GM19099 (cell line): ENCODE data around the gene MAS1L.

ENCODE experiments used
- POLR2A ChIP-seq: IDR thresholded peaks from 3 replicates; pipeline ENCODE4 v1.6.1; 2011; ENCODE audit warnings: low read depth; ENCODE audit not compliant: insufficient read length; ENCODE audit errors: extremely low read depth

MAS1L gene

DNA sequence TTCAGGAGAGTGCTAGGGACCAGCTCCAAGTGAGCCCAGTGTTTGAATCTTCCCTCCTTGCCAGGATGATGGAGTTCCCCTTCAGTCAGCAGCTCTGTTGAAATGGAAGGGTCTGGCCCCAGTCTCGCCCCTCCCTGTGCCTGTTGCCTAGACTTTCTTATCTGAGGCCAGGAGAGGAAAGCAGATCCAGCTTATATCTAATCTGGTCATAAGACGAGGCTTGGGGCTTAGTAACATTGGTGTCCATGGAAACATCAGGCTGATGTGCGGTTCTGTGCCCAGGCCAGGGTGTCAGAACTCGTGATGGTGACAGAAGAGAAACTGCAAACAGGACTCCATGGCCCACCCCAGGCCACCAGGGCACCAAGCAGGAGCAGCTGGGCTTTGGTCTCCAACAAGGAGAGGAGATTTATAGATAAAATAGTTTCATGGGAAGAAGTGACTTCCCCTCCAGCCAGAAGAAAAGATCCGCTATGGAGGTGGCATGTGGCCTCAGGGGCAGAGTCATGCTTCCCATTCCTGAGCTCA lies 9.8 kb downstream of the MAS1L start:
- no peak for TF ChIP-seq POLR2A

DNA sequence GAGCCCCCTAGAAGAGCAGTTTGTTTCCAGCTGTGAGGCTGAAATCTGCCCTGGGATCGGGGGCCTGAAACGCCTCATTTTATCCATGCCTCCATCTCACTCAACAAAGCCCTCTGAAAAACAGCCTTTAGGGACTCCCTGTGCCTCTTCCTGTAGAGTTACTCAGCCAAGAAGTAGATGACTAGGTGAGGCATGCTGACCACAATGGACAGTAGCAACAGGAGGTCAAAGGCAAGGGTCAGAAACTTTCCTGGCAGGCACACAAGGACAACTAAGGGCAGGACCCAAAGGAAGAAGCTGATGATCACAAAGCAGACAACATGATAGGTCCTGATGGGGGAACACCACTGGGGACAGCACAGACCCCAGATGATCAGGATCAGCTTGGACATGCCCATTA lies 12.8 kb downstream of the MAS1L start:
- TF ChIP-seq POLR2A, result no peak

DNA sequence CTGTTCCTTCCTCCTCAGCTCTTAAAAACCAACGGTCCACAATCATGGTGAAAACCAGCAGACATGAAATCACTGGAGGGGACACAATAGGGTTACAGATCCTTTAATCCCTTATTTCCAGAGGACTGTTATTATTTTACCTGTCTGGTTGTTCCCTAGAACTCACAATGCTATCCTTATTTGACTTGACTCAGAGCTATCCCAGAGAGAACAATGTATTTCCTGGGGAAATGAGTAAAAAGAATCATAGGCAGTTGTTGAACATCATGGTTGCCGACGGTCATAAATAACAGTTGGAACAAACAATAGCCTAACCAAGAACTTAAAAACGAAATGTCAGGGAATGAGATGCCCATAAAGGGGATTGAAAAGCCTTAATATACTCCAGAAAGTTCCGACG lies 21.5 kb downstream of the MAS1L start:
- no peak for TF ChIP-seq POLR2A

DNA sequence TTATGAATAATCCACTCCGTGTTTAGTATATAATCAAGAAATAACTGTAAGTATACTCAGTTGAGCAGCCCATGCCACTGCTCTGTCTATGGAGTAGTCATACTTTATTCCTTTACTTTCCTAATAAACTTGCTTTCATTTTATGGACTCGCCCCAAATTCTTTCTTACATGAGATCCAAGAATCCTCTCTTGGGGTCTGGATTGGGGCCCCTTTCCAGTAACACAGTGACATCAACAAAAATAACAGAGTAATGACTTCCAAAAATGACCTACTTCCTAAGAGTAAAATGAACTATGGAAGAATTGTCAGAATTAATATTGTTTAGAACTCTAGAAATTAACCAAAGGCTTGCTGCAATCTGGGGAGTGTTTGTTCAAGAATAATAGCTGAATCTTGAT lies 22.0 kb downstream of the MAS1L start:
- TF ChIP-seq POLR2A, result no peak

DNA sequence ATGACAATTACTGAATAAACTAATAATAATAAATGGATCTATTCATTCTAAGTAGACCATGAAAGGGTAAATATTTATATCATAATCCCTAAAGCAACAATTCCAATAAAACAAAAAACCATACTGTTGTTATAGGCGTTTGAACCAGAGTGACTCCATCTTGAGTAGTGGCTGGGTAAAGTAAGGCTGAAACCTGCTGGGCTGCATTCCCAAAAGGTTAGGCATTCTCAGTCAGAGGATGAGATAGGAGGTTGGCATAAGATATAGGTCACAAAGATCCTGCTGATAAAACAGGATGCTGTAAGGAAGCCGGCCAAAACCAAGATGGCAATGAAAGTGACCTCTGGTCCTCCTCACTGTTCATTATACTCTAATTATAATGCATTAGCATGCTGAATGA lies 22.5 kb downstream of the MAS1L start:
- TF ChIP-seq POLR2A, result no peak

DNA sequence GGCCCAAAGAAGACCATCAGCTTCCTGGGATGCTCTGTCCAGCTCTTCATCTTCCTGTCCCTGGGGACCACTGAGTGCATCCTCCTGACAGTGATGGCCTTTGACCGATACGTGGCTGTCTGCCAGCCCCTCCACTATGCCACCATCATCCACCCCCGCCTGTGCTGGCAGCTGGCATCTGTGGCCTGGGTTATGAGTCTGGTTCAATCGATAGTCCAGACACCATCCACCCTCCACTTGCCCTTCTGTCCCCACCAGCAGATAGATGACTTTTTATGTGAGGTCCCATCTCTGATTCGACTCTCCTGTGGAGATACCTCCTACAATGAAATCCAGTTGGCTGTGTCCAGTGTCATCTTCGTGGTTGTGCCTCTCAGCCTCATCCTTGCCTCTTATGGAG lies 25.7 kb downstream of the MAS1L start:
- TF ChIP-seq POLR2A, result no peak

DNA sequence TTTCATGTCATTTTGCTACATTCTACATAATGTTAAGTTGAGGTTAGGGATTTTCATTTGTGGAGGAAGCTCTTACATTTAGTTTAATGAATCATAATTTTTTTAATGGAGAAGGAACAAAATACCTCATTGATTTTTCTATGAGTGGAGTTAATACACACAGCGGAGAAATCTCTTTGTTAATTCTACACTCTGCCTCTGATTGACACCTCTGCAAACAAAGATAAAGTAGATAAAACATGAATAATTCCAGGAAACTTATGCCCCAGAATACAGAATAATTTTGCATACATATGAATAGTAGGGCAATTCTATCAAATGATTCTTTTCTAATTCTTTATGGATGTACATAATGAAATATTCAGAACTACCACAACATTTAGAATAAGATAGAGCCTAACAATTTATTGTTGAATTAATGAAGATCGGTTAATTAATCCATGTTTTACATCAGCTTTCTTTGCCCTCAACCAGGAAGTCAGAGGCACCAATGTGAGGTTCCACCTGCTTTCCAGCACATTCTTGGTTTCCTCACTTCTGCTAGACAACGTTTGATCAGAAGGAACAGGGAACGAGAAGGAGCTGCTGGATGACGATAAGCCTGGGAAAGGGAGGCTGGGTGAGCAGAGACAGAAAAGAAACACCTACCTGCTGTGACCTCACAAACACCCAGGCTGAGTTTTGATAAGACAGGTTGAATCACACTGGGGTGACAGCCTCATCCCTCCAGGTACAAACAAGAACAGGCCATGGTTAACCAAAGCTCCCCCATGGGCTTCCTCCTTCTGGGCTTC lies 26.5 kb downstream of the MAS1L start:
- no peak for TF ChIP-seq POLR2A

DNA sequence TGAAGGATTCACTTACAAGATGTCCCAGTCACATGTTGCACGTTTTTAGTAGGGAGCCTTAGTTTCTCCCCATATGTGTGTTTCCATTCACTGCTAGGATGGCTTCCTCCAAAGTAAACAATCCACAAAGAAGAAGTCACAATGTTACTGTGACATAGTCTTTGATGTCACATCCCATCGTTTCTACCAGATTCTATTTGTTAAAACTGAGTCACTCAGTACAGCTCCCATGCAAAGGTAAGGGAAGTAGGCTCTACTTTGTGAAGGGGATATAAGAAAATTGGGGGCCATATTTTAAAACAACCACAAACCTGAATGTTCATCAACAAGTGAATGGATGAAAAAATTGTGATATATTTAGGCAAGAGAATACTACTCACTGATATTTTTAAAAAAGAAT lies 30.8 kb downstream of the MAS1L start, which contains the start of the genes OR11A1 and OR2H1:
TSS of gene OR11A1 (minus strand) at position 101 of the 400 bp plus-strand sequence. CDS start 29,430 bp downstream, outside the sequence.
TSS of gene OR2H1 (plus strand) at position 185 of the 400 bp plus-strand sequence. CDS start 4,615 bp downstream, outside the sequence.
- TF ChIP-seq POLR2A, result no peak

DNA sequence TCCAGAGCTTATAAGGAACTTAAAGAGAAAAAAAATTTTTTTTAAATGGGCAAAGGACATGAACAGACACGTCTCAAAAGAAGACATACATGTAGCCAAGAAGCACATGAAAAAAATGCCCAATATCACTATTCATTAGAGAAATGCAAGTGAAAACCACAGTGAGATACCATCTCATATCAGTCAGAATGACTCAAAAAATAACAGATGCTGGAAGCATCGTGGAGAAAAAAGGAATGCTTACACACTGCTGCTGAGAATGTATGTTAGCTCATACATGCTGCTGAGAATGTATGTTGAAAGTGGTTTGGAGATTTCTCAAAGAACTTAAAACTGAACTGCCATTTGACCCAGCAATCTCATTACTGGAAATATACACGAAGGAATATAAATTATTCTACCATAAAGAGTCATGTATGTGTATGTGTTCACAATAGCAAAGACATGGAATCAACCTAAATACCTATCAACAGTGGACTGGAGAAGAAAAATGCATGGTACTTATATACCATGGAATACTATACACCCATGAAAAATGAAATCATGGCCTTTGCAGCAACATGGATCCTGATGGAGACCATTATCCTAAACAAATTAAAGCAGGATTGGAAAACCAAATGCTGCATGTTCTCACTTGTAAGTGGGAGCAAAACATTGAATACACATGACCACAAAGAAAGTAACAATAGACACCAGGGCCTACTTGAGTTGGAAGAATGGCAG lies 36.1 kb downstream of the MAS1L start:
- no peak for TF ChIP-seq POLR2A

DNA sequence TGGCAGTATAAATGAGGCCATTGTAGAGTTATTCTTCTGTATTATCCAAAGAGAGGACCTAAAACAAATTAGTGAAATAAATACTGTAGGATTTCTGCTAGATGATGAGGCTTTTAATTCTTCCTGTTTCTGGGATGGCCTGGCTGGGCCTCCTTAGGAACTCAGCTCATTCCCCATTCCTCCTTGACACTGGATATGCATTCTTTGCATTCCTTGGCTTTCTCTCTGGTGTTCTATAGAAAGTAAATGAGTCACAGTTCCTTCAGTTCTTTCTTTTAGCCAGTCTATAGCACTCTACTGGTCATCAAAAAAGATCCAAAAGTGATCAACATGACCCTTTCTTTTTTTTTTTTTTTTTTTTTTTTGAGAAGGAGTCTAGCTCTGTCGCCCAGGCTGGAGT lies 40.1 kb downstream of the MAS1L start:
- TF ChIP-seq POLR2A, result no peak

DNA sequence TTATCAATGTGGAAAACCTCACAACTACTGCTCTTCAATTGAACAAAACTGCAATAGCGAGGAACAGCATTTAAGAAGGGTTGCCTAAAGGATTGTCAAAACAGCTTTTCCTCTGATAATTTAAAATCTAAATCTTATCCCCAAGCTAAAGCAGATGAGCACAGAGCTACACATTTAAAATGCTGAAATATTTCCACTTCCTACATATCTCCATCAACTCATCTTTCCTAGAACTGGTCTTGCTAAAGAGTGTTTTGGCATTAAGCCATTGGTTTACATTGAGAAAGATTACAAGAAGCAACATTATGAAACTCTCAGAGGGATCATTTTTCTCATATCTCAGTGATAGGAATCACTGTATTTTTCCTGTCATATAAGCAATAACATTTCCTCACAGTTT lies 45.0 kb downstream of the MAS1L start:
- TF ChIP-seq POLR2A, result no peak

DNA sequence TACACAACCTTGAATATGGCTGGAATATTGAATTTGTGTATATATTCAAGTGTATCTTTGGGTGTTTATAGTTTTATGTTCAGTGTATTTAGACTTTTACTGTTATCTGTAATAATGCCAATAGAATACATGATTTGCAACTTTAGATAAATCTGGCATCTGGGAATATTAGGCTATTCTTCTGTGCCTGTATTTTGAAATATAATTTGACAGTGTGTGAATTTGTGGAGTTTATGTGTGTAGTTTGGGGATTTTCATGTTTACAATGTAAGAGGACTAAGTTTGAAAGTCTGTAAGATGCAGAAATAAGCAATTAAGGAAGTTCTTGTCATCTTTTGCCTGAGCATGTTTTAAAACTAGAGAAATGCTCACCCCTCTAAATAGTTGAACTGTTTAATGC lies 48.8 kb downstream of the MAS1L start, which contains the start of gene OR10C1:
TSS of gene OR10C1 (plus strand) at position 301 of the 400 bp plus-strand sequence. CDS start 710 bp downstream, outside the sequence.
- no peak for TF ChIP-seq POLR2A
